Epithelial cell of esophagus (primary cell): ENCODE measurements around the gene FAM120AOS.

Experiments used
- DNase-seq: peaks from one replicate; pipeline ENCODE4 v3.0.0; 2010; ENCODE audit warnings: low read depth
- H3K4me3 ChIP-seq: 2 replicates; pipeline ENCODE4 v1.5.1; 2011; ENCODE audit warnings: mild to moderate bottlenecking, low read length, control low read depth
- TF ChIP-seq, protein P1 (sequence below): IDR thresholded peaks from 2 replicates; pipeline ENCODE4 v1.5.1; 2011; ENCODE audit warnings: low read depth, mild to moderate bottlenecking, low read length, control low read depth, inconsistent platforms; ENCODE audit not compliant: insufficient read depth; ENCODE audit errors: missing control alignments

FAM120AOS gene

GRCh38 chr9:93453047-93453914 lies at the start of gene FAM120AOS:
Gene FAM120AOS, minus strand, starts transcription at chr9:93453581. Its CDS starts 872 bp downstream, at chr9:93452709.
- DNase-seq, result peak; percentile 98
- TF ChIP-seq, protein P1, sequence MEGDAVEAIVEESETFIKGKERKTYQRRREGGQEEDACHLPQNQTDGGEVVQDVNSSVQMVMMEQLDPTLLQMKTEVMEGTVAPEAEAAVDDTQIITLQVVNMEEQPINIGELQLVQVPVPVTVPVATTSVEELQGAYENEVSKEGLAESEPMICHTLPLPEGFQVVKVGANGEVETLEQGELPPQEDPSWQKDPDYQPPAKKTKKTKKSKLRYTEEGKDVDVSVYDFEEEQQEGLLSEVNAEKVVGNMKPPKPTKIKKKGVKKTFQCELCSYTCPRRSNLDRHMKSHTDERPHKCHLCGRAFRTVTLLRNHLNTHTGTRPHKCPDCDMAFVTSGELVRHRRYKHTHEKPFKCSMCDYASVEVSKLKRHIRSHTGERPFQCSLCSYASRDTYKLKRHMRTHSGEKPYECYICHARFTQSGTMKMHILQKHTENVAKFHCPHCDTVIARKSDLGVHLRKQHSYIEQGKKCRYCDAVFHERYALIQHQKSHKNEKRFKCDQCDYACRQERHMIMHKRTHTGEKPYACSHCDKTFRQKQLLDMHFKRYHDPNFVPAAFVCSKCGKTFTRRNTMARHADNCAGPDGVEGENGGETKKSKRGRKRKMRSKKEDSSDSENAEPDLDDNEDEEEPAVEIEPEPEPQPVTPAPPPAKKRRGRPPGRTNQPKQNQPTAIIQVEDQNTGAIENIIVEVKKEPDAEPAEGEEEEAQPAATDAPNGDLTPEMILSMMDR, result no peak
- peak within 1 kb of the TSS; percentile 88 for H3K4me3 ChIP-seq

- TF ChIP-seq, protein P1, result no peak
- DNase-seq, result no peak
- H3K4me3 ChIP-seq, result no peak overlapping the region
These were observed 48.0 kb upstream of the FAM120AOS start for GRCh38 chr9:93501406-93501805.

DNA sequence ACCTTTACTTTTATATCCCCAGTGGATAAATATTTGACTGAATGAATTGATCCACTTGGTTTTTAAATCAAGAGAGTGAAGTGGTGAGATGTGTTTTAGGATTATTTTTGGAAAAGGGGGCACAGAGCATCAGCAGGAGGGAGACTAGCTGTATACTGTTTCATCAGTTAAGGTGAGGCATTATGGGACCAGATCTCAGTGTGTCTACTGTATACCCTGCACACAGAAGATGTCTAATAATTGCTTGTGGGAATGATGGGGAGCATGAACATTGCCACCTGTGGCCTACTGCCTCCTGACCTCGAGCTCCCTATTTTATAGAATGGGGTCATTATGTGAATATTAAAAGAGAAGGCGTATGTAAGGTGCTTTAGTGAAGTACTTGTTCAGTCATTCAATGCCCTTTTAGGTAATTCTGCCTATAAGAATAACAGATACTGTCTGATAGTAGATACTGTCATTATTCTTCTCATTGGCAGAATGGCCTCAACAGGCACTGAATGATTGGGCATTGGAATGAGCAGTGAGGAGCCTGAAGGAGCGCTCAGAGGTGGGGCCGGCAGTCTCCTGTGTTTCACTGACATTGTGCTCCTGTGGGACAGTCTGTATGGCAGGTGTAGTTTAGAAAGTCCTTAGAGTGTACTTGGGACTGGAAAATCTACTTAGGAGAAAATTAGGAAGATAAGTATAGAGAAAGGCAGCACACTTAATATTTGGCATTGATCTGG lies 47.4 kb upstream of the FAM120AOS start:
- TF ChIP-seq, protein P1, result no peak
- H3K4me3 ChIP-seq, result no peak overlapping the region
- no peak for DNase-seq

DNA sequence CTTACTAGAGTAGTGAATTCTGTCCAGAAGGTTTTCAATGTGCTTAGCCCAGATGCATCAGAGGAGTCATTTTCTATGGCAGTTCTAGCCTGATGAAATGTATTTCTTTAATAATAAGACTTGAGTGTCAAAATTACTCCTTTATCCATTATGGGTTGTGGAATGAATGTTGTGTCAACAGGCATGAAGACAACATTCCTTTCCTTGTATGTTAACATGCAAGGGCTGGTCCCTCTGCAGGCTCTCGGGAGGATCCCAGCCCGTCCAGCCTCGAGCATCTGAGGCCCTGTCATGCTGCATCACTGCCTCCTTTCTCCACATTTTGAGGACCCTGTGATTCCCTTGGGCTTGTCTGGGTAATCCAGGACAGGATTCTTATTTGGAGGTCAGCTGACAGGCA lies 42.9 kb upstream of the FAM120AOS start:
- DNase-seq, result peak; percentile 70
- H3K4me3 ChIP-seq, result no peak overlapping the region
- TF ChIP-seq, protein P1, result no peak

GRCh38 chr9:93493949-93494348 lies 40.6 kb upstream of the FAM120AOS start:
- no peak for DNase-seq
- TF ChIP-seq, protein P1, result no peak
- H3K4me3 ChIP-seq, result no peak overlapping the region

DNA sequence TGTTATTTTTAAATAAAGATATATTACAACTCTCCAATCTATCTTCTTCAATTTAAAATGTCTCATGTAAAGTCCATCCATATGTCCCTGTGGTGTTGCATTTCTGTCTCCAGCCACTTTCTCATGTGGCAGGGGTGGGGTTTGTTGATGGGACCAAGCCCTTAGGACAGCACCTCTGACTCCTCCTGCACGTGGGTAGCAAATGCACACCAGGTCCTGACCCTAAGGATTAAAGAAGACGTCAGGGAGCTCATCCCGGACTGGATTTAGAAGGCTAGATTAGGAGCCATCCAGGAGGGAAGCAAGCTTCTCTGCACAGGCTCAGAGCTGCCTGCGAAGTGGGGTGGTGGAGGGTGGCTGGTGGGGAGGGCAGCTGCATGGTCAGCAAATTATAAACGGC lies 38.9 kb upstream of the FAM120AOS start:
- no peak for DNase-seq
- H3K4me3 ChIP-seq, result no peak overlapping the region
- TF ChIP-seq, protein P1, result no peak
